HepG2 (cell line): ENCODE data around the gene NAMPT.

Experiments used
- MEIS2 ChIP-seq: sonication (generic); formaldehyde crosslinking; IDR thresholded peaks from 2 replicates; pipeline ENCODE4 v1.9.0; 2021; ENCODE audit warnings: mild to moderate bottlenecking, missing genetic modification reagents
- ZFP36L1 ChIP-seq: sonication (generic); formaldehyde crosslinking; IDR thresholded peaks from 2 replicates; pipeline ENCODE4 v1.8.0; 2022; ENCODE audit warnings: mild to moderate bottlenecking, missing genetic modification reagents, moderate library complexity
- TF ChIP-seq, protein P1 (sequence below): sonication (generic); formaldehyde crosslinking; IDR thresholded peaks from 2 replicates; pipeline ENCODE4 v1.5.0; 2020; ENCODE audit warnings: mild to moderate bottlenecking, missing genetic modification reagents, moderate library complexity

DNA sequence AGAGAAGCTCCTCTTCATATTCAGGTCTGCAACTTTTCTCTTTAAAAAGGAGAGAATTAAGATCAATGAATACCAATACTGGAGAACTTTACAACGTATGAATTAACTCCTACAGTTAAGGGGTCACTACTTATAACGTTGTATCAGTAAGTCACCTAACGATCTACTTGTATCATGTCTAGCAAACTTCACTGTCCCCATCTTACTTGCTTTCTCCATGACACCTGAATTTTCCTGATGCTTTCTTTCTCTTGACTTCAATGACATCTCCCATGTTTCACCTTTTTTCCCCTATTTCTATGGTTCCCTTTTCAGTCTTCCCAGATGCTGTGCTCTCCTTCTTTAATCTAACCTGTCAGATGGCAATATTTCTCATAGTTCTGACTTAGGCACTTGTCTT lies 19.6 kb downstream of the NAMPT start:
- TF ChIP-seq, protein P1, sequence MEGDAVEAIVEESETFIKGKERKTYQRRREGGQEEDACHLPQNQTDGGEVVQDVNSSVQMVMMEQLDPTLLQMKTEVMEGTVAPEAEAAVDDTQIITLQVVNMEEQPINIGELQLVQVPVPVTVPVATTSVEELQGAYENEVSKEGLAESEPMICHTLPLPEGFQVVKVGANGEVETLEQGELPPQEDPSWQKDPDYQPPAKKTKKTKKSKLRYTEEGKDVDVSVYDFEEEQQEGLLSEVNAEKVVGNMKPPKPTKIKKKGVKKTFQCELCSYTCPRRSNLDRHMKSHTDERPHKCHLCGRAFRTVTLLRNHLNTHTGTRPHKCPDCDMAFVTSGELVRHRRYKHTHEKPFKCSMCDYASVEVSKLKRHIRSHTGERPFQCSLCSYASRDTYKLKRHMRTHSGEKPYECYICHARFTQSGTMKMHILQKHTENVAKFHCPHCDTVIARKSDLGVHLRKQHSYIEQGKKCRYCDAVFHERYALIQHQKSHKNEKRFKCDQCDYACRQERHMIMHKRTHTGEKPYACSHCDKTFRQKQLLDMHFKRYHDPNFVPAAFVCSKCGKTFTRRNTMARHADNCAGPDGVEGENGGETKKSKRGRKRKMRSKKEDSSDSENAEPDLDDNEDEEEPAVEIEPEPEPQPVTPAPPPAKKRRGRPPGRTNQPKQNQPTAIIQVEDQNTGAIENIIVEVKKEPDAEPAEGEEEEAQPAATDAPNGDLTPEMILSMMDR = no peak
- no peak for TF ChIP-seq ZFP36L1 (CRISPR knock-in tag)
- no peak for TF ChIP-seq MEIS2
